SK-N-SH (cell line): ENCODE measurements around the gene INPPL1. TPM values are rescaled to one million over a fixed set of nuclear protein-coding genes. Genes with fewer than 3 reads are reported as not detected.
A peak's percentile ranks its signal among the peaks of the same experiment; 100 is the strongest.

Experiments used
- CTCF ChIA-PET: fragments of 300-600, 350-600 bp; formaldehyde crosslinking; extraction: SDS; loops from one replicate; lab custom pipeline; 2021; lab: Yijun Ruan, JAX
- POLR2A ChIA-PET: fragments of 350-600 bp; sonication (Branson Sonifier 250); formaldehyde crosslinking; extraction: SDS; loops from one replicate; lab custom pipeline; 2020; ENCODE audit warnings: antibody characterized with exemption, inconsistent platforms; lab: Yijun Ruan, JAX
- DNase-seq: peaks from one replicate; pipeline ENCODE4 v3.0.0; 2012
- H2AFZ ChIP-seq: fragments of 200-600 bp; sonication (generic); 2 replicates; pipeline ENCODE4 v1.8.1; 2016; ENCODE audit warnings: antibody characterized with exemption, mild to moderate bottlenecking, low read depth
- H3F3A ChIP-seq: fragments of 200-600 bp; sonication (generic); replicated peaks from 2 replicates; pipeline ENCODE3; 2016; ENCODE audit warnings: antibody characterized with exemption, mild to moderate bottlenecking; ENCODE audit not compliant: insufficient read depth
- H3K27ac ChIP-seq, 2 experiments: fragments of 200-500 bp in 1 of 2; fragments of 200-600 bp in 1 of 2; sonication (Bioruptor generic) in 1 of 2; sonication (generic), shearing (Covaris generic) in 1 of 2; 2 replicates each; pipeline versions ENCODE4 v1.5.1 to v1.6.1; 2014 to 2016; ENCODE audit warnings: low read depth in 2 of 2, inconsistent platforms in 1 of 2, low read length in 1 of 2, mild to moderate bottlenecking in 1 of 2, mixed read lengths in 1 of 2
- H3K27me3 ChIP-seq: fragments of 200-600 bp; sonication (generic), shearing (Covaris generic); 2 replicates; pipeline ENCODE4 v1.6.1; 2016; ENCODE audit warnings: mixed run types; ENCODE audit not compliant: insufficient read depth
- H3K36me3 ChIP-seq, 2 experiments: fragments of 200-500 bp in 1 of 2; fragments of 200-600 bp in 1 of 2; sonication (Bioruptor generic) in 1 of 2; sonication (generic) in 1 of 2; replicated peaks in 1 of 2; 2 replicates each; pipeline versions ENCODE3 to v1.5.1; 2014 to 2016; ENCODE audit warnings: low read length in 1 of 2, mild to moderate bottlenecking in 1 of 2; ENCODE audit not compliant: insufficient read depth in 2 of 2, control insufficient read depth in 1 of 2
- H3K4me1 ChIP-seq, 2 experiments: fragments of 200-500 bp in 1 of 2; fragments of 200-600 bp in 1 of 2; sonication (Bioruptor generic) in 1 of 2; sonication (generic), shearing (Covaris generic) in 1 of 2; 2 replicates each; pipeline versions ENCODE4 v1.5.1 to v1.6.1; 2014 to 2016; ENCODE audit warnings: low read depth in 1 of 2, low read length in 1 of 2, mixed run types in 1 of 2; ENCODE audit not compliant: insufficient read depth in 2 of 2, control insufficient read depth in 1 of 2
- H3K4me2 ChIP-seq: fragments of 200-600 bp; sonication (generic), shearing (Covaris generic); 2 replicates; pipeline ENCODE4 v1.6.1; 2017; ENCODE audit warnings: mixed run types
- H3K4me3 ChIP-seq, 2 experiments: fragments of 200-500 bp in 1 of 2; fragments of 200-600 bp in 1 of 2; sonication (Bioruptor generic) in 1 of 2; sonication (generic), shearing (Covaris generic) in 1 of 2; 2 replicates each; pipeline versions ENCODE4 v1.5.1 to v1.8.1; 2014 to 2016; ENCODE audit warnings: low read depth in 2 of 2, inconsistent platforms in 1 of 2, low read length in 1 of 2, mild to moderate bottlenecking in 1 of 2, mixed read lengths in 1 of 2, moderate library complexity in 1 of 2
- H3K79me2 ChIP-seq: fragments of 200-600 bp; sonication (generic); 2 replicates; pipeline ENCODE4 v1.8.1; 2017; ENCODE audit warnings: mild to moderate bottlenecking; ENCODE audit not compliant: insufficient read depth
- H3K9ac ChIP-seq: fragments of 200-600 bp; sonication (generic); 2 replicates; pipeline ENCODE4 v1.6.1; 2017; ENCODE audit warnings: mixed run types
- H3K9me2 ChIP-seq: fragments of 200-600 bp; sonication (generic); 2 replicates; pipeline ENCODE4 v1.6.1; 2017; ENCODE audit warnings: mixed run types
- H3K9me3 ChIP-seq: fragments of 200-600 bp; sonication (generic); 2 replicates; pipeline ENCODE4 v1.6.1; 2017; ENCODE audit warnings: mixed run types, mild to moderate bottlenecking, moderate library complexity
- H4K20me1 ChIP-seq: fragments of 200-600 bp; sonication (generic); 2 replicates; pipeline ENCODE4 v1.6.1; 2017; ENCODE audit warnings: mild to moderate bottlenecking, mixed run types; ENCODE audit not compliant: insufficient read depth
- CTCF ChIP-seq: fragments of 200-600 bp; sonication (generic); IDR thresholded peaks from 2 replicates; pipeline ENCODE4 v1.6.1; 2017; ENCODE audit warnings: antibody characterized with exemption, mild to moderate bottlenecking, moderate library complexity
- EZH2phosphoT487 ChIP-seq: fragments of 200-600 bp; sonication (generic); IDR thresholded peaks from 2 replicates; pipeline ENCODE4 v1.6.1; 2017; ENCODE audit warnings: low read depth, mixed run types, mild to moderate bottlenecking, antibody characterized with exemption, moderate library complexity, borderline replicate concordance
- FOXJ3 ChIP-seq: sonication (generic); formaldehyde crosslinking; IDR thresholded peaks from 2 replicates; pipeline ENCODE4 v1.5.1; 2020; ENCODE audit warnings: mild to moderate bottlenecking, missing genetic modification reagents
- GATA2 ChIP-seq: sonication (generic); formaldehyde crosslinking; IDR thresholded peaks from 2 replicates; pipeline ENCODE4 v1.5.0; 2020; ENCODE audit warnings: mild to moderate bottlenecking, missing genetic modification reagents
- IRF3 ChIP-seq: fragments of 150-350 bp; IDR thresholded peaks from 2 replicates; pipeline ENCODE4 v1.6.1; 2016; ENCODE audit warnings: mild to moderate bottlenecking, low read depth, low read length
- MAX ChIP-seq: IDR thresholded peaks from 2 replicates; pipeline ENCODE4 v1.4.0; 2012; ENCODE audit warnings: low read depth
- MEF2A ChIP-seq: IDR thresholded peaks from 2 replicates; pipeline ENCODE4 v1.4.0; 2012; ENCODE audit warnings: low read depth, borderline replicate concordance
- POLR2AphosphoS5 ChIP-seq: IDR thresholded peaks from 2 replicates; pipeline ENCODE4 v1.6.1; 2012; ENCODE audit warnings: low read depth, low read length
- RFX5 ChIP-seq: IDR thresholded peaks from 2 replicates; pipeline ENCODE4 v1.6.1; 2012; ENCODE audit warnings: mild to moderate bottlenecking, improper control_type of control experiment, low read length
- WGBS: methylation state at CpG from one replicate; pipeline ENCODE4 v1.1.6; 2017; ENCODE audit warnings: low lambda C conversion rate; 5-methylcytosine and 5-hydroxymethylcytosine counted together
- polyA plus RNA-seq, 3 experiments: library from polyadenylated mRNA; depleted of rRNA; stranded (reverse); fragments of >200 nt; gene quantifications; 2 replicates each; pipeline ENCODE4 v1.2.3, GENCODE V29; 2012

INPPL1 gene
- polyA plus RNA-seq, 1 of the 3 experiments (the other 2 are of a cell fraction) = 123 TPM

GRCh38 chr11:72231396-72232259 is 7.1 kb downstream of the INPPL1 start:
- TF ChIP-seq FOXJ3 (CRISPR knock-in tag) (no peak), MAX (no peak), GATA2 (CRISPR knock-in tag) (no peak), EZH2phosphoT487 (no peak), IRF3 (no peak), CTCF (no peak), MEF2A (no peak)
- 94% methylated on average over 7 of the region's 9 CpGs for WGBS
- DNase-seq = no peak
- no peaks in the 10 kb centered on the region for H3K9me3 ChIP-seq
- ChIA-PET CTCF (no interaction called here), POLR2A (interaction anchor here (1.7 to 2.2 kb wide), 2 partner anchors 9 to 199 kb away, joined by 7 to 9 read pairs; no protein-coding TSS in a partner anchor)
- peaks cover 33% of the 10 kb centered on the region for H4K20me1 ChIP-seq
- no peaks in the 10 kb centered on the region for H3K9me2 ChIP-seq
- no peak overlapping the region for H3K9ac ChIP-seq
- H3F3A ChIP-seq = peaks cover 32% of the 10 kb centered on the region
- H3K36me3 ChIP-seq = peaks cover 59 to 82% of the 10 kb centered on the region in 2 experiments
- H3K27me3 ChIP-seq = no peaks in the 10 kb centered on the region
- no peak overlapping the region for H2AFZ ChIP-seq
- H3K4me3 ChIP-seq = no peak overlapping the region
- no peak overlapping the region for H3K4me2 ChIP-seq
- peaks cover 32% of the 10 kb centered on the region for H3K79me2 ChIP-seq
- peaks cover 0 to 25% of the 10 kb centered on the region in 2 experiments; a peak in 2 of 4 replicates for H3K4me1 ChIP-seq
- H3K27ac ChIP-seq = no peak overlapping the region; a peak in 1 of 4 replicates

DNA sequence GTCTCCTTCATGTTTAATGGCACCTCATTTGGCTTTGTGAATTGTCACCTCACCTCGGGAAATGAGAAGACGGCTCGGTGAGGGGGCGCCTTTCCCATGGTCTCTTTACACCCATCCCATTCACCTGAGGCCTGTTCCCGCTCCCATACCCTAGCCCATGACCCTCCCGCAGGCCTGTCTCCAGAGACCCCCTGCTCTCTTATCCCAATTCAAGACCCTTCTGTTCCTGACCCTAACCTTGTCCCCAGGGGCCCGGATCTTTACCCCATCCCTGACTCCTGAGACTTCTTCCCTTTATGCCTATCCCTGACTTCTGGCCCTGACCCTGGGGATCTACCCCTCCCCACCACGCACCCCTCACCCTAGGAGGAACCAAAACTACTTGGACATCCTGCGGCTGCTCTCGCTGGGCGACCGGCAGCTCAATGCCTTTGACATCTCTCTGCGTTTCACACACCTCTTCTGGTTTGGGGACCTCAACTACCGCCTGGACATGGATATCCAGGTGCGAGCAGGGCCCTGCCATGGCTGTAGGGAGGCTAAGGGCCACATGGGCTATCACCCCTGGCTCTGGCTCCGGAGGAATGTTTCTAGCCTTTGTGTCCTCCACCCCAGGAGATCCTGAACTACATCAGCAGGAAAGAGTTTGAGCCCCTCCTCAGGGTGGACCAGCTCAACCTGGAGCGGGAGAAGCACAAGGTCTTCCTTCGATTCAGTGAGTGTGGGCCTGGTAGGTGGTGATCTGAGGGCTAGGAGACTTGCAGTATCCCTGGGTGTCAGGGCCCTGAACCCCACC is 7.9 kb downstream of the INPPL1 start:
- H3K79me2 ChIP-seq = peaks cover 23% of the 10 kb centered on the region; the same call in 1 of the 2 replicates
- no peak overlapping the region for H3K9ac ChIP-seq
- no peaks in the 10 kb centered on the region for H3K9me3 ChIP-seq
- peaks cover 30% of the 10 kb centered on the region for H4K20me1 ChIP-seq
- no peaks in the 10 kb centered on the region for H3K9me2 ChIP-seq
- H3K27me3 ChIP-seq = no peaks in the 10 kb centered on the region
- H3F3A ChIP-seq = peaks cover 40% of the 10 kb centered on the region
- H3K27ac ChIP-seq = no peak overlapping the region; a peak in 1 of 4 replicates
- ChIA-PET CTCF (interaction anchor here (1.0 to 1.3 kb wide), 3 partner anchors 182 to 207 kb away, joined by 3 to 4 read pairs (median 3); no protein-coding TSS in a partner anchor), POLR2A (interaction anchor here (0.7 to 2.2 kb wide), 4 partner anchors 9 to 198 kb away, joined by 3 to 9 read pairs (median 5); no protein-coding TSS in a partner anchor)
- DNase-seq = no peak
- peaks cover 0 to 21% of the 10 kb centered on the region in 2 experiments; a peak in 2 of 4 replicates for H3K4me1 ChIP-seq
- WGBS = 96% methylated on average over 16 of the region's 18 CpGs
- H3K36me3 ChIP-seq = peaks cover 52 to 82% of the 10 kb centered on the region in 2 experiments
- TF ChIP-seq RFX5 (no peak), POLR2AphosphoS5 (0 out of 2 replicates have a peak, but pooled peaks have one; percentile 12)
- no peak overlapping the region for H2AFZ ChIP-seq
- no peak overlapping the region for H3K4me2 ChIP-seq
- H3K4me3 ChIP-seq = no peak overlapping the region
